Breast epithelium (tissue), 3 donors: ENCODE measurements around the gene TNN.

Source experiments
- POLR2A ChIP-seq: fragments of 450-650 bp; IDR thresholded peaks from one replicate; pipeline ENCODE4 v1.6.1; 2016; ENCODE audit warnings: antibody characterized with exemption, mild to moderate bottlenecking, moderate library complexity
- TF ChIP-seq, protein P1 (sequence below), 3 donors: fragments of 450-650 bp; IDR thresholded peaks; one replicate each; pipeline ENCODE4 v1.5.1; 2016 to 2017; ENCODE audit warnings: antibody characterized with exemption in 3 of 3, mild to moderate bottlenecking in 3 of 3, moderate library complexity in 3 of 3

DNA sequence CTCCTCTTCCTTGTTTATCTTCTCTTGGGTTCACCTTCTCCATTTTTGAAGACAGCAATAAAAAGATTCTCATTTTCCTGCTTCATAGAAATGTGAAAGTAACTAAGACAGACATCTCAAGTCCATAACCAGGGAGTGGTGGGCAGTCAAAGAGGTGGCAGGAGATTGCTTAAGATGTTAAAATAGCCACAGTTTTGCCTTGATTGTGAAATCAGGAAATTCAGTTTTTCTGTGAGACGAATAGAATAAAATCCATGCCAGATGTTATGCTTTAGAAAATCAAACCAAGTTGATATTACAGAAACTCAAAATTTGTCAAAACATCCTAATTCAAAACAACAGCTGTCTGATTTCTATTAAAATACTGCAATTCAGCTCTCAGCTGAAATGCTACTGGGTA is 57.2 kb downstream of the TNN start:
- TF ChIP-seq, protein P1, sequence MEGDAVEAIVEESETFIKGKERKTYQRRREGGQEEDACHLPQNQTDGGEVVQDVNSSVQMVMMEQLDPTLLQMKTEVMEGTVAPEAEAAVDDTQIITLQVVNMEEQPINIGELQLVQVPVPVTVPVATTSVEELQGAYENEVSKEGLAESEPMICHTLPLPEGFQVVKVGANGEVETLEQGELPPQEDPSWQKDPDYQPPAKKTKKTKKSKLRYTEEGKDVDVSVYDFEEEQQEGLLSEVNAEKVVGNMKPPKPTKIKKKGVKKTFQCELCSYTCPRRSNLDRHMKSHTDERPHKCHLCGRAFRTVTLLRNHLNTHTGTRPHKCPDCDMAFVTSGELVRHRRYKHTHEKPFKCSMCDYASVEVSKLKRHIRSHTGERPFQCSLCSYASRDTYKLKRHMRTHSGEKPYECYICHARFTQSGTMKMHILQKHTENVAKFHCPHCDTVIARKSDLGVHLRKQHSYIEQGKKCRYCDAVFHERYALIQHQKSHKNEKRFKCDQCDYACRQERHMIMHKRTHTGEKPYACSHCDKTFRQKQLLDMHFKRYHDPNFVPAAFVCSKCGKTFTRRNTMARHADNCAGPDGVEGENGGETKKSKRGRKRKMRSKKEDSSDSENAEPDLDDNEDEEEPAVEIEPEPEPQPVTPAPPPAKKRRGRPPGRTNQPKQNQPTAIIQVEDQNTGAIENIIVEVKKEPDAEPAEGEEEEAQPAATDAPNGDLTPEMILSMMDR (IDR thresholded peaks at IDR 0.05), result no peak
- no peak for TF ChIP-seq POLR2A
